Measurements from ENCODE around the gene SMIM3.

The SMIM3 gene

GRCh38 chr5:150765011-150765798 lies 13.4 kb upstream of the SMIM3 start:
- no peak for DNase-seq (ENCODE audit: low read depth)

- no peak for DNase-seq (ENCODE audit: low read depth)
Observed at GRCh38 chr5:150765799-150766169, 12.8 kb upstream of the SMIM3 start.

- DNase-seq (ENCODE audit: low read depth), result no peak
Observed at GRCh38 chr5:150766251-150766650, 12.3 kb upstream of the SMIM3 start.

- DNase-seq (ENCODE audit: low read depth), result no peak
Observed at GRCh38 chr5:150771034-150771795, 7.3 kb upstream of the SMIM3 start.

- peak; percentile 63 for DNase-seq (ENCODE audit: low read depth)
Observed at GRCh38 chr5:150774145-150774544, 4.4 kb upstream of the SMIM3 start.

GRCh38 chr5:150777685-150778084 lies 872 bp upstream of the SMIM3 start:
- DNase-seq (ENCODE audit: low read depth), result no peak

GRCh38 chr5:150778088-150778516 lies 455 bp upstream of the SMIM3 start:
- no peak for DNase-seq (ENCODE audit: low read depth)

GRCh38 chr5:150779397-150780186 lies 1.0 kb downstream of the SMIM3 start:
- DNase-seq (ENCODE audit: low read depth), result peak; percentile 52

- DNase-seq (ENCODE audit: low read depth), result peak; percentile 70
Observed at GRCh38 chr5:150780187-150780692, 1.7 kb downstream of the SMIM3 start.

GRCh38 chr5:150780816-150781221 lies 2.3 kb downstream of the SMIM3 start:
- DNase-seq (ENCODE audit: low read depth), result peak; percentile 67

GRCh38 chr5:150781706-150782614 lies 3.4 kb downstream of the SMIM3 start:
- peak; percentile 99 for DNase-seq (ENCODE audit: low read depth)

GRCh38 chr5:150782850-150783249 lies 4.3 kb downstream of the SMIM3 start:
- no peak for DNase-seq (ENCODE audit: low read depth)

- DNase-seq (ENCODE audit: low read depth), result peak; percentile 84
Observed at GRCh38 chr5:150783422-150783928, 4.9 kb downstream of the SMIM3 start.

GRCh38 chr5:150785950-150786349 lies 7.4 kb downstream of the SMIM3 start:
- DNase-seq (ENCODE audit: low read depth), result no peak

GRCh38 chr5:150786876-150787275 lies 8.3 kb downstream of the SMIM3 start:
- DNase-seq (ENCODE audit: low read depth), result no peak

- DNase-seq (ENCODE audit: low read depth), result no peak
Observed at GRCh38 chr5:150787656-150788055, 9.1 kb downstream of the SMIM3 start.

GRCh38 chr5:150788977-150789376 lies 10.4 kb downstream of the SMIM3 start:
- no peak for DNase-seq (ENCODE audit: low read depth)

- peak; percentile 29 for DNase-seq (ENCODE audit: low read depth)
Observed at GRCh38 chr5:150789450-150789849, 10.9 kb downstream of the SMIM3 start.

GRCh38 chr5:150789943-150790611 lies 11.5 kb downstream of the SMIM3 start:
- DNase-seq (ENCODE audit: low read depth), result peak; percentile 91

- DNase-seq (ENCODE audit: low read depth), result no peak
Observed at GRCh38 chr5:150791536-150791935, 13.0 kb downstream of the SMIM3 start.

Measured in fibroblast of gingiva (primary cell).